Testis (tissue), 3 donors: Measurements from ENCODE around the gene TRABD2B. TPM values are rescaled to one million over a fixed set of nuclear protein-coding genes. Genes with fewer than 3 reads are reported as not detected.

Experiments
- DNase-seq: peaks from one replicate; pipeline ENCODE4 v3.0.0-alpha.2; 2019
- H3K27ac ChIP-seq, 2 donors: fragments of 200-600 bp; sonication (generic); one replicate each; pipeline ENCODE4 v1.5.1; 2019
- H3K27me3 ChIP-seq: fragments of 200-600 bp; sonication (generic); one replicate; pipeline ENCODE4 v1.5.1; 2019
- H3K36me3 ChIP-seq: fragments of 200-600 bp; sonication (generic); one replicate; pipeline ENCODE4 v1.5.1; 2017; ENCODE audit warnings: low read depth; ENCODE audit errors: missing control alignments
- H3K4me1 ChIP-seq: fragments of 200-600 bp; sonication (generic); one replicate; pipeline ENCODE4 v1.5.1; 2019
- H3K4me3 ChIP-seq, 2 donors: fragments of 200-600 bp; sonication (generic); one replicate each; pipeline ENCODE4 v1.5.1; 2017 to 2019
- H3K9me3 ChIP-seq: fragments of 200-600 bp; sonication (generic); one replicate; pipeline ENCODE4 v1.5.1; 2017
- CTCF ChIP-seq, 3 experiments: fragments of 450-650 bp in 2 of 3; fragments of 200-600 bp in 1 of 3; sonication (generic) in 1 of 3; IDR thresholded peaks; one replicate each; pipeline ENCODE4 v1.5.1; 2016 to 2019; ENCODE audit warnings: antibody characterized with exemption in 3 of 3, mild to moderate bottlenecking in 2 of 3, moderate library complexity in 1 of 3
- POLR2A ChIP-seq: fragments of 450-650 bp; IDR thresholded peaks from one replicate; pipeline ENCODE4 v1.6.1; 2017; ENCODE audit warnings: antibody characterized with exemption, mild to moderate bottlenecking, moderate library complexity
- WGBS, 2 donors: methylation state at CpG; one replicate each; pipeline ENCODE4 v1.1.5; 2018; 5-methylcytosine and 5-hydroxymethylcytosine counted together
- intact Hi-C: fragments of 100-400 bp; cut with DNase I; formaldehyde crosslinking; loops from one replicate; pipeline ENCODE4 v1.15.1; 2023; ENCODE audit warnings: low total_unique reads
- polyA plus RNA-seq: library from polyadenylated mRNA; stranded (reverse); fragments of 350-450 nt; fragmentation: Illumina TruSeq; extraction: RNeasy Lipid Tissue Mini Kit (QIAGEN cat#74804); gene quantifications from one replicate; pipeline ENCODE4 v1.2.3, GENCODE V29; 2014; ENCODE audit warnings: low read depth, low replicate concordance; ENCODE audit not compliant: insufficient read depth
- total RNA-seq, 2 donors: library from RNA; depleted of rRNA; stranded (reverse); fragments of >200 nt; gene quantifications; one replicate each; pipeline ENCODE4 v1.2.3, GENCODE V29; 2016

TRABD2B gene
- total and polyA plus RNA-seq, 3 donors from 2014 or later: 1.9 to 2.7 (median 2.0) TPM

- 94 to 95% methylated on average over 4 of the region's 4 CpGs for WGBS, 2 donors
- H3K27ac ChIP-seq: no peak overlapping the region
- no peak overlapping the region for H3K4me3 ChIP-seq
- H3K36me3 ChIP-seq: no peaks in the 10 kb centered on the region
- intact Hi-C loops: no loop called here
- TF ChIP-seq POLR2A: no peak
- TF ChIP-seq CTCF (IDR thresholded peaks at IDR 0.05): no peak
- no peaks in the 10 kb centered on the region for H3K9me3 ChIP-seq
- DNase-seq: no peak
- no peaks in the 10 kb centered on the region for H3K27me3 ChIP-seq
- peaks cover 18% of the 10 kb centered on the region for H3K4me1 ChIP-seq
Observed at GRCh38 chr1:47870480-47870879, 126.7 kb downstream of the TRABD2B start.

GRCh38 chr1:47868348-47868676, 128.9 kb downstream of the TRABD2B start:
- no peak for DNase-seq

GRCh38 chr1:47867438-47868347, 129.5 kb downstream of the TRABD2B start:
- DNase-seq: no peak
- Histone ChIP-seq H3K27me3 (no peaks in the 10 kb centered on the region), H3K9me3 (no peaks in the 10 kb centered on the region), H3K4me3 (no peak overlapping the region), H3K4me1 (peaks cover 18% of the 10 kb centered on the region), H3K36me3 (no peaks in the 10 kb centered on the region), H3K27ac (no peak overlapping the region)
- 69 to 76% methylated on average over 8 of the region's 8 CpGs for WGBS, 2 donors
- no peak for TF ChIP-seq CTCF (IDR thresholded peaks at IDR 0.05)
- TF ChIP-seq POLR2A: no peak
- intact Hi-C loops: no loop called here

More at GRCh38 chr1:47868348-47868676, 128.9 kb downstream of the TRABD2B start:
- intact Hi-C loops: no loop called here
- Histone ChIP-seq H3K4me3 (no peak overlapping the region), H3K4me1 (peaks cover 18% of the 10 kb centered on the region), H3K9me3 (no peaks in the 10 kb centered on the region), H3K27me3 (no peaks in the 10 kb centered on the region), H3K36me3 (no peaks in the 10 kb centered on the region), H3K27ac (no peak overlapping the region)
- WGBS, 2 donors: 87 to 97% methylated on average over 5 of the region's 5 CpGs
- TF ChIP-seq POLR2A: no peak
- TF ChIP-seq CTCF (IDR thresholded peaks at IDR 0.05): no peak

GRCh38 chr1:47866601-47867437, 130.4 kb downstream of the TRABD2B start:
- H3K4me3 ChIP-seq: no peak overlapping the region
- WGBS, 2 donors: 65 to 70% methylated on average over 8 of the region's 8 CpGs
- no peaks in the 10 kb centered on the region for H3K36me3 ChIP-seq
- H3K4me1 ChIP-seq: peaks cover 11% of the 10 kb centered on the region
- H3K27ac ChIP-seq: no peak overlapping the region
- no peaks in the 10 kb centered on the region for H3K9me3 ChIP-seq
- intact Hi-C loops: no loop called here
- TF ChIP-seq CTCF (IDR thresholded peaks at IDR 0.05) (no peak), POLR2A (no peak)
- peak; percentile 70 for DNase-seq
- no peaks in the 10 kb centered on the region for H3K27me3 ChIP-seq
